DMS53 (cell line): ENCODE results near the gene SAFB2.

Experiments used
- DNase-seq: peaks from one replicate; lab custom pipeline; 2025; lab: John Stamatoyannopoulos, UW

Gene SAFB2

DNA sequence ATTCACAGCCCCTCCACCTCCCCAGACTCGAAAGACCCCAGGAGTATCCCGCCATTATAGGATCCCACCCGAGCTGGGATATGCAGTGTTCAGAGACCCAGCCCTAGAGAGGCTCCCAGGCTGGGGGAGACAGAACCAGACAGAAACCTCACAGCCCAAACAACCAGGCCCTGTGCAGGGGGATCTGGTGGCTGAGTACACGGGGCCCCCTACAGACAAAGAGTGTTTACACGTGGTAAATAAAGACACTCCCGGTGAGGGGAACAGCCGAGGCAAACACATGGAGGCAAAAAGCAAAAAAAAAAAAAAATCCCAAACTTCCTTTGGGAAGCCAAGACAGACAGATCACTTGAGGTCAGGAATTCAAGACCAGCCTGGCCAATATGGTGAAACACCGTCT lies 79.9 kb downstream of the SAFB2 start:
- no peak for DNase-seq

DNA sequence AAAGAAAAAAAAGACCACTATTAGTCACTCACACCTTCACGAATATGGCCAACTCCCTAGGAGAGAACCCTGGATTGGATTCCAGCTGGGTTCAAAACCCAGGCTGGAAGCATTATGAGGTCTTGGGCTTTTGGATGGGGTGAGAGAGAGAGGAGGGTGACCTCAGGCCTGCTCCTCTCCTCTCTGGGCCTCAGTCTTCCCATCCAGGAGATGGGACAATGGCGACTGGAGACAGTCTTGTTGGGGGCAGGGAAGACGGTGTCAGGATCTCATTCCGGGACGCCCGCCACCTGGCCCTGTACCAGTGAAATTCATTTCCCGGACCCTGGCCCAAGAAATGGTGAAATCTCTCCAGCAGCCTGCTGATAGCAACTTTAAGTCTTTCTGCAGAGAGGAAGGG lies 81.1 kb downstream of the SAFB2 start:
- DNase-seq: no peak

DNA sequence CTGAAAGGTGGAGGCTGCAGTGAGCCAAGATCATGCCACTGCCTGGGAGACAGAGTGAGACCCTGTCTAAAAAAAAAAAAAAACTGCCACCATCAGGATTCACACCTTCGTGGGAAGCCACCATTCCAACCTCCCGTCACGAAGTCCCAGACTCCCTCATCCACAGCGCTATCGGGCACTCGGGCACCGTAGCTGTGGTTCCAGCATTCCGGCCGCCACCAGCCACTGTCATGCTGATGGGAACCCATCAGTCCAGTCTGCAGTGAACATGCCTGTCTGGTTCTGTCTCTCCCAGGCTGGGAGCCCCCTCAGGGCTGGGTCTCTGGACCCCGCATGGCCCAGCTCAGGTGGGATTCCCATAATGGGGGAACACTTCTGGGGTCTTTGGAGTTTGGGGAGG lies 82.4 kb downstream of the SAFB2 start:
- no peak for DNase-seq

DNA sequence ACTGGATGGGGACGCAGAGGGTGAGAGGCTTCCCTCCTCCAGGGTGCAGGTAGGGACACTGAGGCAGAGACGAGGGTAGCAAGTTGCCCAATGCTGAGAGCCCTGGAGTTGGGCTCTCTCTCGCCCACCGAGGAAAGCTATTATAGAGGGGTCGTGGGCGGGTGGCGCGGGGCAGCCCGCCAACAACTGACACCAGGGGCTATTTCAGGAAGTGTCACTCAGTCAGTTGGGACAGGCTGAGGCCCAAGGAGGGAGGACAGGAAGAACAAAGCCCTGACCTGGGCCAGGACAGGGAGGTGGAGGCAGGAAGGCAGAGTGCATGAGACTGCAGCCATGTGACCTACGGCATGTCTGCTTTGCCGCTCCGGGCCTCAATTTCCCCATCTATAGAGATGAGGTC lies 84.7 kb downstream of the SAFB2 start:
- no peak for DNase-seq
